B cell (primary cell): Measurements from ENCODE around the gene UBE4A. TPM values are rescaled to one million over a fixed set of nuclear protein-coding genes. Genes with fewer than 3 reads are reported as not detected.
A peak's percentile ranks its signal among the peaks of the same experiment; 100 is the strongest.

ENCODE experiments used
- ATAC-seq: fragments of 200-7000 bp; cut with Tn5 transposase; one replicate; pipeline ENCODE4 v1.10.0; 2021; ENCODE audit warnings: low read depth, mild to moderate bottlenecking, moderate number of reproducible peaks, moderate library complexity
- CTCF ChIA-PET: fragments of 350-600 bp; sonication (Branson Sonifier 250); formaldehyde crosslinking; loops from one replicate; lab custom pipeline; 2021; ENCODE audit warnings: antibody characterized with exemption, inconsistent platforms; lab: Charles Lee
- POLR2A ChIA-PET: fragments of 350-600 bp; sonication (Branson Sonifier 250); formaldehyde crosslinking; loops from one replicate; lab custom pipeline; 2021; ENCODE audit warnings: antibody characterized with exemption; lab: Charles Lee
- DNase-seq: peaks from one replicate; pipeline ENCODE4 v3.0.0; 2013
- H2AFZ ChIP-seq: 2 replicates; pipeline ENCODE4 v1.6.1; 2012; ENCODE audit warnings: mild to moderate bottlenecking, low read depth, low read length; ENCODE audit not compliant: insufficient read depth, poor library complexity, severe bottlenecking
- H3K27ac ChIP-seq, 2 donors: 1 replicate in 1 of 2; 2 replicates in 1 of 2; pipeline ENCODE4 v1.5.1; 2012 to 2013; ENCODE audit warnings: low read length in 2 of 2, mild to moderate bottlenecking in 2 of 2, moderate library complexity in 1 of 2
- H3K27me3 ChIP-seq, 4 experiments: fragments of 200-600 bp in 1 of 4; sonication (generic) in 1 of 4; replicated peaks in 1 of 4; 1 replicate in 2 of 4; 2 replicates in 2 of 4; pipeline versions ENCODE4 v1.6.1 to v1.7.0; 2013 to 2016; ENCODE audit warnings: low read length in 3 of 4, mild to moderate bottlenecking in 2 of 4, mixed read lengths in 1 of 4, moderate library complexity in 1 of 4; ENCODE audit not compliant: insufficient read depth in 4 of 4, control insufficient read depth in 3 of 4; ENCODE audit errors: control extremely low read depth in 1 of 4
- H3K36me3 ChIP-seq, 2 experiments: replicated peaks in 1 of 2; 1 replicate in 1 of 2; 2 replicates in 1 of 2; pipeline versions ENCODE4 v1.6.1 to v1.7.1; 2013; ENCODE audit warnings: low read length in 1 of 2; ENCODE audit not compliant: insufficient read depth in 2 of 2, control insufficient read depth in 1 of 2; ENCODE audit errors: control extremely low read depth in 1 of 2, extremely low read depth in 1 of 2
- H3K4me1 ChIP-seq, 2 donors: fragments of 200-600 bp in 1 of 2; sonication (generic) in 1 of 2; 1 replicate in 1 of 2; 2 replicates in 1 of 2; pipeline versions ENCODE4 v1.5.1 to v1.6.1; 2013 to 2017; ENCODE audit warnings: low read length in 2 of 2; ENCODE audit not compliant: control insufficient read depth in 2 of 2, insufficient read depth in 2 of 2
- H3K4me2 ChIP-seq: replicated peaks from 2 replicates; pipeline ENCODE3; 2012; ENCODE audit warnings: mild to moderate bottlenecking, low read depth, low read length; ENCODE audit not compliant: poor library complexity, severe bottlenecking
- H3K4me3 ChIP-seq, 5 experiments: fragments of 200-600 bp in 1 of 5; sonication (generic) in 1 of 5; 1 replicate in 3 of 5; 2 replicates in 2 of 5; pipeline versions ENCODE4 v1.5.1 to v1.7.0; 2011 to 2016; ENCODE audit warnings: low read length in 4 of 5, mild to moderate bottlenecking in 4 of 5, low read depth in 2 of 5, control low read depth in 1 of 5, moderate library complexity in 1 of 5; ENCODE audit not compliant: insufficient read depth in 1 of 5; ENCODE audit errors: control extremely low read depth in 1 of 5, extremely low read depth in 1 of 5
- H3K79me2 ChIP-seq: fragments of 200-600 bp; sonication (generic); one replicate; pipeline ENCODE4 v1.6.0; 2016; ENCODE audit warnings: low read length; ENCODE audit not compliant: control insufficient read depth, insufficient read depth
- H3K9ac ChIP-seq: fragments of 200-600 bp; sonication (generic); 2 replicates; pipeline ENCODE4 v1.6.1; 2017; ENCODE audit warnings: mild to moderate bottlenecking, low read length, moderate library complexity
- H3K9me3 ChIP-seq, 3 donors: one replicate each; pipeline versions ENCODE4 v1.6.1 to v1.7.1; 2013; ENCODE audit warnings: low read length in 2 of 3; ENCODE audit not compliant: control insufficient read depth in 2 of 3, insufficient read depth in 1 of 3; ENCODE audit errors: control extremely low read depth in 1 of 3
- H4K20me1 ChIP-seq: 2 replicates; pipeline ENCODE4 v1.6.0; 2012; ENCODE audit warnings: mild to moderate bottlenecking, low read length; ENCODE audit not compliant: insufficient read depth, control insufficient read depth, poor library complexity, severe bottlenecking
- H3K27ac Mint-ChIP-seq: one replicate; pipeline ENCODE4 v1.8.0; 2021; ENCODE audit warnings: mixed read lengths
- H3K27me3 Mint-ChIP-seq: one replicate; pipeline ENCODE4 v1.8.0; 2021; ENCODE audit warnings: mixed read lengths
- H3K4me1 Mint-ChIP-seq: one replicate; pipeline ENCODE4 v1.8.0; 2021; ENCODE audit warnings: mixed read lengths
- H3K4me3 Mint-ChIP-seq: one replicate; pipeline ENCODE4 v1.8.0; 2021; ENCODE audit warnings: mixed read lengths
- H3K9me3 Mint-ChIP-seq: one replicate; pipeline ENCODE4 v1.8.0; 2022; ENCODE audit warnings: mixed read lengths; ENCODE audit not compliant: insufficient read depth
- CTCF ChIP-seq: fragments of 200-600 bp; IDR thresholded peaks from one replicate; pipeline ENCODE4 v1.8.0; 2022; ENCODE audit warnings: antibody characterized with exemption, mild to moderate bottlenecking
- EZH2 ChIP-seq: IDR thresholded peaks from 2 replicates; pipeline ENCODE4 v1.6.1; 2012; ENCODE audit warnings: borderline replicate concordance, low read depth, mild to moderate bottlenecking, moderate library complexity, low read length; ENCODE audit not compliant: insufficient read depth, poor library complexity, severe bottlenecking
- WGBS: methylation state at CpG from one replicate; pipeline ENCODE4 v1.1.5; 2013; ENCODE audit warnings: missing lambda C conversion rate; ENCODE audit not compliant: insufficient coverage; 5-methylcytosine and 5-hydroxymethylcytosine counted together
- intact Hi-C: fragments of 100-400 bp; cut with micrococcal nuclease; formaldehyde crosslinking; loops from one replicate; pipeline ENCODE4 v1.10.0; 2022
- polyA plus RNA-seq: library from polyadenylated mRNA; depleted of rRNA; stranded (reverse); fragments of >200 nt; gene quantifications from 2 replicates; pipeline ENCODE4 v1.2.3, GENCODE V29; 2012
- total RNA-seq, 2 donors: library from RNA; stranded (reverse); fragments of 120-200 nt in 1 of 2; gene quantifications; 1 replicate in 1 of 2; 2 replicates in 1 of 2; pipeline versions ENCODE4 v1.2.3 to v1.2.4, GENCODE V29; 2013 to 2022

The UBE4A gene
- total and polyA plus RNA-seq, 2 donors (not counting 1 experiment from before 2014, with no cell fraction given): 14.7 to 37.3 TPM

GRCh38 chr11:118442908-118443589 lies 83.6 kb downstream of the UBE4A start:
- no peak for DNase-seq

More at GRCh38 chr11:118442908-118443589, 83.6 kb downstream of the UBE4A start:
- Mint-ChIP-seq H3K4me1 (peaks cover 84% of the 10 kb centered on the region), H3K4me3 (peak overlapping the region; percentile 63), H3K9me3 (no peaks in the 10 kb centered on the region), H3K27ac (peak overlapping the region; percentile 73), H3K27me3 (no peaks in the 10 kb centered on the region)
- peak overlapping the region in 1 of 2 donors; percentile 94 for H3K27ac ChIP-seq
- peaks cover 99% of the 10 kb centered on the region for H3K79me2 ChIP-seq
- peaks cover 96% of the 10 kb centered on the region for H4K20me1 ChIP-seq
- H3K4me3 ChIP-seq: no peak overlapping the region
- WGBS: 90% methylated on average over 1 of the region's 4 CpGs
- no peak for ATAC-seq
- H3K4me1 ChIP-seq: peaks cover 37 to 54% of the 10 kb centered on the region in 2 donors
- peak overlapping the region; percentile 23 for H3K4me2 ChIP-seq
- H3K36me3 ChIP-seq: peaks cover 0 to 11% of the 10 kb centered on the region in 2 experiments
- H3K27me3 ChIP-seq: no peaks in the 10 kb centered on the region
- intact Hi-C loops: loop anchor here (1.0 kb wide), 1 partner anchor 8 kb away; no protein-coding TSS in a partner anchor
- no peak overlapping the region for H2AFZ ChIP-seq
- POLR2A ChIA-PET: interaction anchor here (0.6 to 0.9 kb wide), 2 partner anchors 8 to 51 kb away, joined by 4 to 7 read pairs; no protein-coding TSS in a partner anchor
- CTCF ChIA-PET: interaction anchor here (1.0 to 2.2 kb wide), 3 partner anchors 7 to 204 kb away, joined by 3 to 7 read pairs (median 4); partner anchors contain the start of gene KMT2A
- H3K9ac ChIP-seq: no peak overlapping the region
- no peaks in the 10 kb centered on the region for H3K9me3 ChIP-seq
- no peak for TF ChIP-seq EZH2
- no peak for TF ChIP-seq CTCF
